OCI-LY7 (cell line): Measurements from ENCODE around the gene ITGB6. TPM values are rescaled to one million over a fixed set of nuclear protein-coding genes. Genes with fewer than 3 reads are reported as not detected.
A peak's percentile ranks its signal among the peaks of the same experiment; 100 is the strongest.

Experiments used
- BruUV-seq: library from RNA; stranded (reverse); fragments of 400-500 nt; replicated peaks from 2 replicates; lab custom pipeline; 2021; lab: Mats Ljungman, UMichigan
- CTCF ChIA-PET: fragments of 300-600 bp; sonication (Branson Sonifier 250); formaldehyde crosslinking; loops from one replicate; lab custom pipeline; 2022; ENCODE audit warnings: antibody characterized with exemption; ENCODE audit not compliant: unreplicated experiment; lab: Charles Lee
- POLR2A ChIA-PET: fragments of 300-600 bp; sonication (Branson Sonifier 250); formaldehyde crosslinking; loops from one replicate; lab custom pipeline; 2022; ENCODE audit warnings: antibody characterized with exemption; lab: Charles Lee
- DNase-seq: peaks from one replicate; pipeline ENCODE4 v3.0.0-alpha.2; 2015; ENCODE audit warnings: low spot score
- H2AFZ ChIP-seq: fragments of 200-600 bp; sonication (generic), shearing (Covaris generic); 2 replicates; pipeline ENCODE4 v1.6.1; 2014; ENCODE audit warnings: mild to moderate bottlenecking, antibody characterized with exemption, low read length, moderate library complexity
- H3K27ac ChIP-seq: fragments of 200-600 bp; sonication (generic); 2 replicates; pipeline ENCODE4 v1.5.1; 2014; ENCODE audit warnings: mixed run types, low read depth, mild to moderate bottlenecking, moderate library complexity, low read length, inconsistent platforms; ENCODE audit not compliant: poor library complexity, severe bottlenecking
- H3K36me3 ChIP-seq: fragments of 200-600 bp; sonication (generic); 2 replicates; pipeline ENCODE4 v1.6.1; 2014; ENCODE audit warnings: mild to moderate bottlenecking, antibody characterized with exemption, low read length, moderate library complexity, mixed read lengths; ENCODE audit not compliant: insufficient read depth
- H3K4me1 ChIP-seq: fragments of 200-600 bp; sonication (generic); 2 replicates; pipeline ENCODE4 v1.5.1; 2014; ENCODE audit warnings: mild to moderate bottlenecking, low read length; ENCODE audit not compliant: insufficient read depth, poor library complexity, severe bottlenecking
- H3K4me2 ChIP-seq: fragments of 200-600 bp; sonication (generic); 2 replicates; pipeline ENCODE4 v1.6.1; 2014; ENCODE audit warnings: mild to moderate bottlenecking, low read length
- H3K4me3 ChIP-seq: fragments of 200-600 bp; sonication (generic); 2 replicates; pipeline ENCODE4 v1.5.1; 2014; ENCODE audit warnings: mild to moderate bottlenecking, low read depth, low read length; ENCODE audit not compliant: poor library complexity, severe bottlenecking
- H3K79me2 ChIP-seq: fragments of 200-600 bp; sonication (generic); 2 replicates; pipeline ENCODE4 v1.6.1; 2016; ENCODE audit warnings: low read depth, mild to moderate bottlenecking, low read length, moderate library complexity, mixed read lengths; ENCODE audit not compliant: insufficient read depth
- H3K9me2 ChIP-seq: fragments of 200-600 bp; sonication (generic); 2 replicates; pipeline ENCODE4 v1.6.1; 2016; ENCODE audit warnings: mild to moderate bottlenecking, low read length, mixed read lengths; ENCODE audit not compliant: insufficient read depth
- H3K9me3 ChIP-seq: fragments of 200-600 bp; sonication (generic); 2 replicates; pipeline ENCODE4 v1.6.1; 2014; ENCODE audit warnings: mild to moderate bottlenecking, mixed run types, low read length, mixed read lengths
- H4K20me1 ChIP-seq: fragments of 200-600 bp; sonication (generic); 2 replicates; pipeline ENCODE4 v1.6.1; 2014; ENCODE audit warnings: mild to moderate bottlenecking, antibody characterized with exemption, low read length, moderate library complexity, mixed read lengths; ENCODE audit not compliant: insufficient read depth
- EZH2phosphoT487 ChIP-seq: fragments of 200-600 bp; sonication (generic); IDR thresholded peaks from 2 replicates; pipeline ENCODE4 v1.6.1; 2018; ENCODE audit warnings: low read depth, borderline replicate concordance, mild to moderate bottlenecking, mixed run types, antibody characterized with exemption, low read length, moderate library complexity, mixed read lengths
- intact Hi-C: fragments of 100-400 bp; cut with micrococcal nuclease; formaldehyde crosslinking; loops from one replicate; pipeline ENCODE4 v1.10.0; 2022; ENCODE audit not compliant: unreplicated experiment
- total RNA-seq, 2 experiments: library from RNA; depleted of rRNA in 1 of 2; stranded (reverse); fragments of >200 nt in 1 of 2; shearing (Covaris generic) in 1 of 2; gene quantifications; 2 replicates each; pipeline ENCODE4 v1.2.3, GENCODE V29; 2014 to 2022
- TF ChIP-seq, protein P1 (sequence below): fragments of 200-600 bp; sonication (generic); conservative IDR thresholded peaks from 2 replicates; pipeline ENCODE4 v1.5.1; 2014; ENCODE audit warnings: mild to moderate bottlenecking, antibody characterized with exemption, low read length, moderate library complexity, mixed read lengths

Gene ITGB6
- total RNA-seq, 2 experiments from 2014 or later, result not detected

DNA sequence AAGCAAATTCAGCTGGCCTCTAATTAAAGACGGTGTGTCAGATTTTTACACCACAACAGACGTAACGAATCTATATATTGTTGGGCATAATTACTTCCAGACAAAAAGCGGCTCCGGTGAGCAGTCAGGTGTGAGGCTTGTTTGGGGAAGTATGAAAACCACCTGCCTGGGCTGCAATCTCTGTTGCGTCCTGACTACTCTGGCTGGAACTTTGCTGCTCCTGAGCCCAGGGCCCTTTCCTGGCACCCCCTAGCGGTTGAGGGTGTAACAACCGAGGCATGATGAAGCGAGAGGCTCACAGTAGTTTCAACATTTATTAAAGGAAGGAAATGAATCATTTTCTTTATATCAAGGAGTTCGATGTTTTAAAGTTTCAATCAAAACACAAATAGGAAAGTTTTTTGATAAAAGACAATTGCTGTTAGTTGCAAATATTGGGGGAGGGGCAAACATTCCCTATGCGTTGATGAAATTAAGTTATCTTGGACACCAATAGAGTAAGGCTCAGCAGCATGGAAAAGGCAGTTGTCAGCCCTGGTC, 10.6 kb upstream of the ITGB6 start:
- intact Hi-C loops, result loop anchor here (1.0 to 5.0 kb wide), 3 partner anchors 63 to 122 kb away; no protein-coding TSS in a partner anchor
- Histone ChIP-seq H2AFZ (no peak overlapping the region), H3K9me2 (no peaks in the 10 kb centered on the region), H3K9me3 (no peaks in the 10 kb centered on the region), H3K27ac (no peak overlapping the region), H3K36me3 (no peaks in the 10 kb centered on the region), H3K4me2 (no peak overlapping the region), H3K79me2 (no peaks in the 10 kb centered on the region), H4K20me1 (no peaks in the 10 kb centered on the region), H3K4me3 (no peak overlapping the region), H3K4me1 (no peaks in the 10 kb centered on the region)
- POLR2A ChIA-PET, result interaction anchor here (0.6 to 1.6 kb wide), 3 partner anchors 14 to 273 kb away, joined by 3 to 4 read pairs (median 3); no protein-coding TSS in a partner anchor
- CTCF ChIA-PET, result interaction anchor here (1.4 kb wide), 1 partner anchor 100 kb away, joined by 3 read pairs; no protein-coding TSS in a partner anchor
- no TSS peak for BruUV-seq
- TF ChIP-seq EZH2phosphoT487, result no peak
- TF ChIP-seq, protein P1, sequence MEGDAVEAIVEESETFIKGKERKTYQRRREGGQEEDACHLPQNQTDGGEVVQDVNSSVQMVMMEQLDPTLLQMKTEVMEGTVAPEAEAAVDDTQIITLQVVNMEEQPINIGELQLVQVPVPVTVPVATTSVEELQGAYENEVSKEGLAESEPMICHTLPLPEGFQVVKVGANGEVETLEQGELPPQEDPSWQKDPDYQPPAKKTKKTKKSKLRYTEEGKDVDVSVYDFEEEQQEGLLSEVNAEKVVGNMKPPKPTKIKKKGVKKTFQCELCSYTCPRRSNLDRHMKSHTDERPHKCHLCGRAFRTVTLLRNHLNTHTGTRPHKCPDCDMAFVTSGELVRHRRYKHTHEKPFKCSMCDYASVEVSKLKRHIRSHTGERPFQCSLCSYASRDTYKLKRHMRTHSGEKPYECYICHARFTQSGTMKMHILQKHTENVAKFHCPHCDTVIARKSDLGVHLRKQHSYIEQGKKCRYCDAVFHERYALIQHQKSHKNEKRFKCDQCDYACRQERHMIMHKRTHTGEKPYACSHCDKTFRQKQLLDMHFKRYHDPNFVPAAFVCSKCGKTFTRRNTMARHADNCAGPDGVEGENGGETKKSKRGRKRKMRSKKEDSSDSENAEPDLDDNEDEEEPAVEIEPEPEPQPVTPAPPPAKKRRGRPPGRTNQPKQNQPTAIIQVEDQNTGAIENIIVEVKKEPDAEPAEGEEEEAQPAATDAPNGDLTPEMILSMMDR, result peak; percentile 97
- DNase-seq, result peak; percentile 71

DNA sequence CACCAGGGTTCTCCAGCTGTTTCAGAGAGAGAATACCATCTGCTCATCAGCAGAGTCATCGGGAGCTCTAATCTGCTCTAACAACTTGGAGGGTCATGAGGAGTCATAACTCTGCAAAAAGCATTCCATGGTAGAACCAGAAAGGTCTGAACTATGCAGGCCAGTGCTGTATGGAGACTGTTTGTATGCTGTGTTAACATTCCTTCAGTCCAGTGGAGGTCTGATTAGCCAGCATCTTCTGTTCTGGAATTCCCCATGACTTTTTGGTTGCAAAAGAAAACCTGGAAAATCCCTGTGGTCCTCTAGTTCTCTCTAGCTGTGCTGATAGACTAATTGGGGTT, 9.4 kb upstream of the ITGB6 start:
- intact Hi-C loops, result no loop called here
- Histone ChIP-seq H3K9me2 (no peaks in the 10 kb centered on the region), H3K79me2 (no peaks in the 10 kb centered on the region), H3K4me3 (no peak overlapping the region), H3K36me3 (no peaks in the 10 kb centered on the region), H3K4me2 (no peak overlapping the region), H4K20me1 (no peaks in the 10 kb centered on the region), H3K9me3 (no peaks in the 10 kb centered on the region), H3K4me1 (no peaks in the 10 kb centered on the region), H3K27ac (no peak overlapping the region), H2AFZ (no peak overlapping the region)
- CTCF ChIA-PET, result interaction anchor here (0.5 to 1.4 kb wide), 3 partner anchors 10 to 1747 kb away, joined by 3 to 11 read pairs (median 3); no protein-coding TSS in a partner anchor
- POLR2A ChIA-PET, result interaction anchor here (0.7 to 1.6 kb wide), 4 partner anchors 15 to 86 kb away, joined by 3 to 4 read pairs (median 4); no protein-coding TSS in a partner anchor
- no peak for DNase-seq
- no TSS peak for BruUV-seq
- TF ChIP-seq, protein P1, result no peak
- TF ChIP-seq EZH2phosphoT487, result no peak
